A549 (cell line): ENCODE data around the gene TRIM9. TPM values are rescaled to one million over a fixed set of nuclear protein-coding genes. Genes with fewer than 3 reads are reported as not detected.

Experiments used
- ATAC-seq, 2 experiments: fragments of 200-7000 bp in 1 of 2; fragments of >200 bp in 1 of 2; cut with Nextera tagmentation in 1 of 2; cut with Tn5 transposase in 1 of 2; 3 replicates each; pipeline versions ENCODE4 v1.8.0 to v1.9.1; 2018 to 2020; ENCODE audit warnings: mild to moderate bottlenecking in 1 of 2, moderate library complexity in 1 of 2
- CTCF ChIA-PET: fragments of 300-600 bp; sonication (Branson Sonifier 250); formaldehyde crosslinking; extraction: SDS; loops from one replicate; lab custom pipeline; 2021; ENCODE audit warnings: antibody characterized with exemption, inconsistent platforms; lab: Yijun Ruan, JAX
- POLR2A ChIA-PET: fragments of 350-600 bp; formaldehyde crosslinking; extraction: SDS; loops from one replicate; lab custom pipeline; 2021; ENCODE audit warnings: antibody characterized with exemption, inconsistent platforms; lab: Yijun Ruan, JAX
- DNase-seq, 2 experiments: peaks; one replicate each; pipeline versions ENCODE4 v3.0.0 to v3.0.0-alpha.2; 2011 to 2016; ENCODE audit warnings: low read depth in 1 of 2, low spot score in 1 of 2
- FAIRE-seq: peaks from 2 replicates; lab custom pipeline; 2011; peaks lifted over from hg19 to GRCh38; lab: Jason Lieb, UNC
- H3K27ac ChIP-seq, 2 experiments: fragments of >200 bp; sonication (Bioruptor Twin); formaldehyde crosslinking; 3 replicates each; pipeline ENCODE4 v1.5.1; 2016 to 2017
- H3K4me1 ChIP-seq: fragments of >200 bp; sonication (Bioruptor Twin); formaldehyde crosslinking; 3 replicates; pipeline ENCODE4 v1.6.1; 2016
- H3K4me2 ChIP-seq: fragments of >200 bp; sonication (Bioruptor Twin); formaldehyde crosslinking; 3 replicates; pipeline ENCODE4 v1.6.1; 2016
- H3K4me3 ChIP-seq: fragments of >200 bp; sonication (Bioruptor Twin); formaldehyde crosslinking; 3 replicates; pipeline ENCODE4 v1.5.1; 2016
- H3K9me3 ChIP-seq: fragments of >200 bp; sonication (Bioruptor Twin); formaldehyde crosslinking; 3 replicates; pipeline ENCODE4 v1.6.1; 2016
- ATOH8 ChIP-seq: fragments of 250-450 bp; sonication (Bioruptor Pico); IDR thresholded peaks from 2 replicates; pipeline ENCODE4 v1.5.0; 2020; ENCODE audit warnings: low read depth, mild to moderate bottlenecking, moderate library complexity
- BCL3 ChIP-seq: fragments of >200 bp; sonication (Bioruptor Twin); formaldehyde crosslinking; IDR thresholded peaks from 3 replicates; pipeline ENCODE4 v1.6.1; 2016
- CBX8 ChIP-seq: fragments of 200-600 bp; sonication (generic); IDR thresholded peaks from 2 replicates; pipeline ENCODE4 v1.6.1; 2016
- EHMT2 ChIP-seq: fragments of 200-600 bp; sonication (generic); IDR thresholded peaks from 2 replicates; pipeline ENCODE4 v1.6.1; 2016; ENCODE audit warnings: antibody characterized with exemption, low read depth, mild to moderate bottlenecking, moderate library complexity
- EP300 ChIP-seq, 2 experiments: fragments of >200 bp; sonication (Bioruptor Twin); formaldehyde crosslinking; IDR thresholded peaks; 2 replicates in 1 of 2; 3 replicates in 1 of 2; pipeline ENCODE4 v1.6.1; 2016 to 2017
- ESRRA ChIP-seq: fragments of 150-350 bp; IDR thresholded peaks from 2 replicates; pipeline ENCODE4 v1.6.1; 2014; ENCODE audit warnings: mild to moderate bottlenecking, low read length, borderline replicate concordance
- FOSL2 ChIP-seq, 2 experiments: fragments of 450-650 bp in 1 of 2; fragments of >200 bp in 1 of 2; sonication (Bioruptor Twin) in 1 of 2; formaldehyde crosslinking; IDR thresholded peaks; 2 replicates each; pipeline versions ENCODE4 v1.5.0 to v1.6.1; 2016 to 2020; ENCODE audit warnings: mild to moderate bottlenecking in 1 of 2, moderate library complexity in 1 of 2
- HDAC2 ChIP-seq: fragments of 200-600 bp; sonication (generic); IDR thresholded peaks from 2 replicates; pipeline ENCODE4 v1.6.1; 2016
- HES2 ChIP-seq: fragments of >200 bp; sonication (Bioruptor Twin); formaldehyde crosslinking; IDR thresholded peaks from 2 replicates; pipeline ENCODE4 v1.6.1; 2016
- HEYL ChIP-seq: fragments of 250-450 bp; sonication (Bioruptor Pico); IDR thresholded peaks from 2 replicates; pipeline ENCODE4 v1.8.0; 2021; ENCODE audit warnings: mild to moderate bottlenecking, moderate library complexity
- HOXA7 ChIP-seq: fragments of 250-450 bp; sonication (Bioruptor Pico); IDR thresholded peaks from 2 replicates; pipeline ENCODE4 v1.5.0; 2020; ENCODE audit warnings: mild to moderate bottlenecking, moderate library complexity
- JUN ChIP-seq, 2 experiments: fragments of >200 bp; sonication (Bioruptor Twin); formaldehyde crosslinking; IDR thresholded peaks; 2 replicates in 1 of 2; 3 replicates in 1 of 2; pipeline ENCODE4 v1.6.1; 2016 to 2017
- NFE2L2 ChIP-seq: fragments of 150-350 bp; conservative IDR thresholded peaks from 2 replicates; pipeline ENCODE4 v1.6.1; 2014; ENCODE audit warnings: low read length
- NPAS2 ChIP-seq: fragments of 250-450 bp; sonication (Bioruptor Pico); IDR thresholded peaks from 2 replicates; pipeline ENCODE4 v1.8.0; 2022; ENCODE audit warnings: mild to moderate bottlenecking, moderate library complexity, borderline replicate concordance
- POLR2AphosphoS2 ChIP-seq: conservative IDR thresholded peaks from 2 replicates; pipeline ENCODE4 v1.6.1; 2012; ENCODE audit warnings: low read length, improper control_type of control experiment, inconsistent platforms
- RAD21 ChIP-seq, 2 experiments: fragments of >200 bp in 1 of 2; sonication (Bioruptor Twin) in 1 of 2; formaldehyde crosslinking in 1 of 2; IDR thresholded peaks in 1 of 2; conservative IDR thresholded peaks in 1 of 2; 2 replicates in 1 of 2; 3 replicates in 1 of 2; pipeline ENCODE4 v1.6.1; 2012 to 2018; ENCODE audit warnings: inconsistent platforms in 1 of 2
- RCOR1 ChIP-seq: fragments of 150-350 bp; IDR thresholded peaks from 2 replicates; pipeline ENCODE4 v1.6.1; 2014; ENCODE audit warnings: antibody characterized with exemption, low read length, low read depth
- RFX5 ChIP-seq: fragments of 450-650 bp; IDR thresholded peaks from 2 replicates; pipeline ENCODE4 v1.7.1; 2014; ENCODE audit warnings: antibody characterized with exemption, mild to moderate bottlenecking, moderate library complexity
- RNF2 ChIP-seq: fragments of 200-600 bp; sonication (generic); IDR thresholded peaks from 2 replicates; pipeline ENCODE4 v1.6.1; 2016; ENCODE audit warnings: low read depth, mild to moderate bottlenecking, antibody characterized with exemption, moderate library complexity, borderline replicate concordance
- SMC3 ChIP-seq: fragments of >200 bp; sonication (Bioruptor Twin); formaldehyde crosslinking; IDR thresholded peaks from 3 replicates; pipeline ENCODE4 v1.6.1; 2018; ENCODE audit warnings: inconsistent platforms
- USF2 ChIP-seq: fragments of 450-650 bp; IDR thresholded peaks from 2 replicates; pipeline ENCODE4 v1.6.1; 2014; ENCODE audit warnings: antibody characterized with exemption
- ZNF302 ChIP-seq: fragments of 250-450 bp; sonication (Bioruptor Pico); IDR thresholded peaks from 2 replicates; pipeline ENCODE4 v1.9.0; 2021; ENCODE audit warnings: inconsistent platforms, mild to moderate bottlenecking, moderate library complexity
- WGBS: methylation state at CpG from one replicate; pipeline ENCODE4 v1.1.6; 2017; ENCODE audit errors: missing lambda C conversion rate; 5-methylcytosine and 5-hydroxymethylcytosine counted together
- polyA plus RNA-seq, 4 experiments: library from polyadenylated mRNA; depleted of rRNA in 3 of 4; stranded (reverse); fragments of >200 nt; fragmentation: RNase III in 1 of 4; extraction: RNeasy Plus Mini Kit Qiagen cat#74134 plus additional on column Dnase treatment in 1 of 4; gene quantifications; 2 replicates in 3 of 4; 3 replicates in 1 of 4; pipeline ENCODE4 v1.2.3, GENCODE V29; 2011 to 2017
- TF ChIP-seq, protein P1 (sequence below): fragments of >200 bp; sonication (Bioruptor Twin); formaldehyde crosslinking; IDR thresholded peaks from 3 replicates; pipeline ENCODE4 v1.5.1; 2016

TRIM9 gene
- polyA plus RNA-seq, 2 of the 4 experiments (the other 2 are of a cell fraction), result 5.4 to 21.2 TPM

DNA sequence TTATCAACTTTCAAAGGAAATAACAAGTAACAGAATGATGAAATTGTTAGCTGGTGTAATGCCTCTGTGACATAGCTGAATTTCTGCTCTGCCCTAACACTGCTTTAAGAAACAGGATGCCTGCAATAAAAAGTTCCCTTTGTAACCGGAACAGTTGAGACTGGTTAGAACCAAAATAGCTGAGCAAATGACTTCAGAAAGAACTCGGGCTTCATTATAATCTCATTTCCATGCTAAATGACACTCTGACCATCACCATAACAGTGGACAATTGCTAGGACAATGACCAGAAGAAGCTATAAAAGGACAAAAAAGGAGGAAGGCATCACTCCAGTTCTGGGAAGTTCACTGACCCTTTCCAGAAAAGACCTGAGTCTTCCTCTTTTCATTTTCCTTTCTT is 127.1 kb downstream of the TRIM9 start (continued):
- TF ChIP-seq, protein P1, sequence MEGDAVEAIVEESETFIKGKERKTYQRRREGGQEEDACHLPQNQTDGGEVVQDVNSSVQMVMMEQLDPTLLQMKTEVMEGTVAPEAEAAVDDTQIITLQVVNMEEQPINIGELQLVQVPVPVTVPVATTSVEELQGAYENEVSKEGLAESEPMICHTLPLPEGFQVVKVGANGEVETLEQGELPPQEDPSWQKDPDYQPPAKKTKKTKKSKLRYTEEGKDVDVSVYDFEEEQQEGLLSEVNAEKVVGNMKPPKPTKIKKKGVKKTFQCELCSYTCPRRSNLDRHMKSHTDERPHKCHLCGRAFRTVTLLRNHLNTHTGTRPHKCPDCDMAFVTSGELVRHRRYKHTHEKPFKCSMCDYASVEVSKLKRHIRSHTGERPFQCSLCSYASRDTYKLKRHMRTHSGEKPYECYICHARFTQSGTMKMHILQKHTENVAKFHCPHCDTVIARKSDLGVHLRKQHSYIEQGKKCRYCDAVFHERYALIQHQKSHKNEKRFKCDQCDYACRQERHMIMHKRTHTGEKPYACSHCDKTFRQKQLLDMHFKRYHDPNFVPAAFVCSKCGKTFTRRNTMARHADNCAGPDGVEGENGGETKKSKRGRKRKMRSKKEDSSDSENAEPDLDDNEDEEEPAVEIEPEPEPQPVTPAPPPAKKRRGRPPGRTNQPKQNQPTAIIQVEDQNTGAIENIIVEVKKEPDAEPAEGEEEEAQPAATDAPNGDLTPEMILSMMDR, result no peak
- TF ChIP-seq ESRRA (no peak), FOSL2 (IDR thresholded peaks at IDR 0.05) (no peak), FOSL2 (CRISPR knock-in tag; IDR thresholded peaks at IDR 0.05) (no peak), SMC3 (no peak), RCOR1 (no peak), ATOH8 (CRISPR knock-in tag) (no peak)

DNA sequence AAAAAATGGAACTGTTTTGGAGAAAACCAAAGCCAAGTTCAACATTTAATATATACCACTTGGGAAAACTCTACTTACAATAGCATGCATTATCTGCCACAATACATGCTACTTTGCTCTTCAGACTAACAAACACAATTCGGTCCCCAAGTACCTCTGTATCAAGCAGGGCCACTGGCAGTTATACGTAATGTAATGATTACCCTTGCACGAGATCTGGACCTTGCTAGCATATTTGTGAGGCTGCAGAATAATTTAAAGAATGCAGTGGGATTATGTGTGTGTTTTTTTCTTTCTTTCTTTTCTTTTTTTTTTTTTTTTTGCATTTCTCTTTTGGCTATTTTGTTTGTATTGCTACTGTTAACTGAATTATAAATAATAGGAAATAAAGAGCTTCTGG is 127.8 kb downstream of the TRIM9 start:
- CTCF ChIA-PET, result interaction anchor here (1.0 to 1.5 kb wide), 2 partner anchors 12 to 23 kb away, joined by 4 to 10 read pairs; partner anchors contain the start of gene PYGL
- no peak overlapping the region for H3K4me3 ChIP-seq
- POLR2A ChIA-PET, result no interaction called here

More for the DNA sequence above, 127.8 kb downstream of the TRIM9 start:
- 59% methylated on average over 3 of the region's 3 CpGs for WGBS
- H3K27ac ChIP-seq, result no peak overlapping the region
- FAIRE-seq, result no peak
- H3K4me1 ChIP-seq, result peaks cover 30% of the 10 kb centered on the region
- DNase-seq, result no peak
- H3K4me2 ChIP-seq, result no peak overlapping the region
- no peak for ATAC-seq
- TF ChIP-seq BCL3 (no peak), NPAS2 (CRISPR knock-in tag) (no peak), USF2 (no peak), RFX5 (no peak), HES2 (no peak), EP300 (IDR thresholded peaks at IDR 0.05) (no peak), ATOH8 (CRISPR knock-in tag) (no peak), HOXA7 (CRISPR knock-in tag) (no peak), HEYL (CRISPR knock-in tag) (no peak), RAD21 (conservative IDR thresholded peaks at IDR 0.05 in 1 of 2, IDR thresholded peaks at IDR 0.05 in 1 of 2) (no peak), POLR2AphosphoS2 (no peak), JUN (IDR thresholded peaks at IDR 0.05) (no peak), NFE2L2 (no peak), CBX8 (no peak), RNF2 (no peak), EHMT2 (no peak), ZNF302 (CRISPR knock-in tag) (no peak), HDAC2 (no peak)
- H3K9me3 ChIP-seq, result no peaks in the 10 kb centered on the region
